Measurements from ENCODE around the gene PCYT1A. TPM values are rescaled to one million over a fixed set of nuclear protein-coding genes. Genes with fewer than 3 reads are reported as not detected.

PCYT1A gene
- total RNA-seq, result 100 to 1,000 TPM in 1 of 2 donors, 10 to 100 TPM in 1; 64.7 to 102 TPM

GRCh38 chr3:196287440-196288140 is at the start of gene PCYT1A:
Gene PCYT1A, minus strand, starts transcription at chr3:196287726. Its CDS starts 17,195 bp downstream, at chr3:196270531.
- ATAC-seq (ENCODE audit: insufficient number of reproducible peaks, low FRiP score, low read depth) (peak; percentile 94), DNase-seq (ENCODE audit: low spot score) (peak; percentile 80)
- Histone ChIP-seq H3K27me3 (replicated peaks; ENCODE audit: insufficient read depth) (no peaks in the 10 kb centered on the region), H3K4me1 (ENCODE audit: control insufficient read depth in 1 of 2, low read depth in 2 of 2) (peaks cover 21 to 47% of the 10 kb centered on the region in 2 donors), H3K9me3 (no peaks in the 10 kb centered on the region), H3K27ac (peak within 1 kb of the TSS; percentile 86 to 98), H3K36me3 (no peaks in the 10 kb centered on the region), H3K4me3 (peak within 1 kb of the TSS; percentile 100)
- no peak for TF ChIP-seq CTCF (IDR thresholded peaks at IDR 0.05)

- DNase-seq (ENCODE audit: low spot score), result no peak
- TF ChIP-seq CTCF (IDR thresholded peaks at IDR 0.05), result no peak
- Histone ChIP-seq H3K36me3 (no peaks in the 10 kb centered on the region), H3K9me3 (no peaks in the 10 kb centered on the region), H3K27ac (no peak overlapping the region), H3K4me3 (no peak overlapping the region), H3K27me3 (replicated peaks; ENCODE audit: insufficient read depth) (no peaks in the 10 kb centered on the region), H3K4me1 (ENCODE audit: control insufficient read depth in 1 of 2, low read depth in 2 of 2) (no peaks in the 10 kb centered on the region)
- ATAC-seq (ENCODE audit: insufficient number of reproducible peaks, low FRiP score, low read depth), result no peak
Observed at GRCh38 chr3:196336319-196337145, 49.0 kb upstream of the PCYT1A start.

- H3K4me1 ChIP-seq (ENCODE audit: control insufficient read depth in 1 of 2, low read depth in 2 of 2), result no peaks in the 10 kb centered on the region
- H3K36me3 ChIP-seq, result no peaks in the 10 kb centered on the region
- no peak overlapping the region for H3K4me3 ChIP-seq
- no peaks in the 10 kb centered on the region for H3K9me3 ChIP-seq
- DNase-seq (ENCODE audit: low spot score), result no peak
- ATAC-seq (ENCODE audit: insufficient number of reproducible peaks, low FRiP score, low read depth), result no peak
- no peaks in the 10 kb centered on the region for H3K27me3 ChIP-seq (replicated peaks; ENCODE audit: insufficient read depth)
- no peak for TF ChIP-seq CTCF (IDR thresholded peaks at IDR 0.05)
- H3K27ac ChIP-seq, result no peak overlapping the region
Observed at GRCh38 chr3:196335503-196335948, 48.0 kb upstream of the PCYT1A start.

GRCh38 chr3:196334982-196335381 is 47.5 kb upstream of the PCYT1A start:
- Histone ChIP-seq H3K36me3 (no peaks in the 10 kb centered on the region), H3K27me3 (replicated peaks; ENCODE audit: insufficient read depth) (no peaks in the 10 kb centered on the region)

More at GRCh38 chr3:196334982-196335381, 47.5 kb upstream of the PCYT1A start:
- Histone ChIP-seq H3K9me3 (no peaks in the 10 kb centered on the region), H3K27ac (no peak overlapping the region), H3K4me3 (no peak overlapping the region), H3K4me1 (ENCODE audit: control insufficient read depth in 1 of 2, low read depth in 2 of 2) (no peaks in the 10 kb centered on the region)
- DNase-seq (ENCODE audit: low spot score), result no peak
- TF ChIP-seq CTCF (IDR thresholded peaks at IDR 0.05), result no peak
- no peak for ATAC-seq (ENCODE audit: insufficient number of reproducible peaks, low FRiP score, low read depth)
